Measurements from ENCODE around the gene HLTF.
"Not testable (repeated sequence)": the region's sequence is repeated elsewhere in the genome, so short reads cannot be mapped to it uniquely, and the experiment has no call there.

Gene HLTF

DNA sequence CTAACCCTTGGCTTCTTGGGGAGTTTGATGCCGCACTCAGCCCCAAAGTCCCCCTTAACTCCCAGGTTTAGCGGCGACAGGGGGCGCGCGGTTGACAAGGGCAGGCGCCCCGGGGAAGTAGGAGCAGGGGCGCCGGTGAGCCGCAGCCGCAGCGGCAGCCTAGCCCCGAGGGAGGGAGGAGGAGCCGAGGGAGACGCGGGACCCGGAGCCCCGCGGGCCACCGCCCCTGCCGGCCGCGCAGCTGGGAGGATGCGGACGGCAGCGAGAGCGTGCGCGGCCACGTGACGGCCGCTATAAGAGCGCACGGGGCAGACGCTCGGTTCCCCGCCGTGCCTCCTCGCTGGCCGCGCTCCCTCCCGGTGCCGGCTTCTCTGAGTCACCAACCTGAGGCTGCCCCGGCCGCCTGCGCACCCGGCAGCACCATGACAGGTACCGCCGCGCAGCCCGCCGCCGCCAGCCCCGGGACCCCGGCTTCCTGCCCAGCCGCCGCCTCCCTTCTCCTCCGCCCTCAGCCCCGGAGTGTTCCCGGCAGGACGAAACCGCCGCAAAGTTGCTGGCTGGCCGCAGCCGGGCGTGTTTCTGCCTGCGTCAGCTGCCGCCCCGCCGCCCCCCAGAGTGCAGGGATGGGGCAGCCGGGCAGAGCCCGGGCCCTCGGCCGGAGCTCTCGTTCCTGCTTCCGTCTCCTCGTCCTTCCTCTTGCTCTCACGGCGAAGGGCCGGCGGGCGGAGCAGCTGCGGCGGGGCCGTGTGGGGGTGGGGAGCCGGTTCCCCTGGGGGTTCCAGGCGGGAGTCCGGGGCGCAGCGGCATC lies 94.9 kb downstream of the HLTF start, which contains the start of gene GYG1:
TSS of gene GYG1 (plus strand) at position 322 of the 808 bp plus-strand sequence. CDS start at position 423, 101 bp downstream.
- no peaks in the 10 kb centered on the region; the same call in 1 of the 2 replicates for H3K4me1 ChIP-seq
- no peaks in the 10 kb centered on the region for H3K9me3 ChIP-seq
- no peaks in the 10 kb centered on the region for H3K36me3 ChIP-seq
- DNase-seq: peak; percentile 86
- TF ChIP-seq, protein P1, sequence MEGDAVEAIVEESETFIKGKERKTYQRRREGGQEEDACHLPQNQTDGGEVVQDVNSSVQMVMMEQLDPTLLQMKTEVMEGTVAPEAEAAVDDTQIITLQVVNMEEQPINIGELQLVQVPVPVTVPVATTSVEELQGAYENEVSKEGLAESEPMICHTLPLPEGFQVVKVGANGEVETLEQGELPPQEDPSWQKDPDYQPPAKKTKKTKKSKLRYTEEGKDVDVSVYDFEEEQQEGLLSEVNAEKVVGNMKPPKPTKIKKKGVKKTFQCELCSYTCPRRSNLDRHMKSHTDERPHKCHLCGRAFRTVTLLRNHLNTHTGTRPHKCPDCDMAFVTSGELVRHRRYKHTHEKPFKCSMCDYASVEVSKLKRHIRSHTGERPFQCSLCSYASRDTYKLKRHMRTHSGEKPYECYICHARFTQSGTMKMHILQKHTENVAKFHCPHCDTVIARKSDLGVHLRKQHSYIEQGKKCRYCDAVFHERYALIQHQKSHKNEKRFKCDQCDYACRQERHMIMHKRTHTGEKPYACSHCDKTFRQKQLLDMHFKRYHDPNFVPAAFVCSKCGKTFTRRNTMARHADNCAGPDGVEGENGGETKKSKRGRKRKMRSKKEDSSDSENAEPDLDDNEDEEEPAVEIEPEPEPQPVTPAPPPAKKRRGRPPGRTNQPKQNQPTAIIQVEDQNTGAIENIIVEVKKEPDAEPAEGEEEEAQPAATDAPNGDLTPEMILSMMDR (IDR thresholded peaks at IDR 0.05; ENCODE audit: low read depth, low read length): peak; percentile 33
- H3K4me3 ChIP-seq (ENCODE audit: low read depth, low read length): peak within 1 kb of the TSS; percentile 84
- H3K27me3 ChIP-seq: no peaks in the 10 kb centered on the region

DNA sequence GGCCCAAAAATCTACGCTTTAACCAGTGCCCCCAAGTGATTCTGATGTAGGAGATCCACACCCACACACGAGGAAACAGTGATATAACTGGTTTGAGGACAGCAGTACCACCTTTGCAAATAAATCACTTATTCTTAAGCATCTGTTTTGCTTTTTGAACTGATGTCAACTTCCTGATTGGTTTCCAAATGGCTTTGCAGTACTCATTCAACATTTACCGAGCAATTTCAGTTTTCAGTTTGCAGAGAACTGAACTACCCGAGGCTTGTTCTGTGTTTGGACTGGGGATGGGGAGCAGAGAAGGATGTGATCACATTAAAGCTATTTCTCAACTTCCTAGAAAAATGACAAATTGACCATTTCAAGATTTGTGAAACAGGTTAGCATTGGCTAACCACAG lies 96.1 kb downstream of the HLTF start:
- no peak for DNase-seq
- Histone ChIP-seq H3K4me1 (no peaks in the 10 kb centered on the region; the same call in 1 of the 2 replicates), H3K27me3 (no peaks in the 10 kb centered on the region), H3K4me3 (ENCODE audit: low read depth, low read length) (no peak overlapping the region), H3K9me3 (no peaks in the 10 kb centered on the region), H3K36me3 (no peaks in the 10 kb centered on the region)
- TF ChIP-seq, protein P1 (IDR thresholded peaks at IDR 0.05; ENCODE audit: low read depth, low read length): no peak

DNA sequence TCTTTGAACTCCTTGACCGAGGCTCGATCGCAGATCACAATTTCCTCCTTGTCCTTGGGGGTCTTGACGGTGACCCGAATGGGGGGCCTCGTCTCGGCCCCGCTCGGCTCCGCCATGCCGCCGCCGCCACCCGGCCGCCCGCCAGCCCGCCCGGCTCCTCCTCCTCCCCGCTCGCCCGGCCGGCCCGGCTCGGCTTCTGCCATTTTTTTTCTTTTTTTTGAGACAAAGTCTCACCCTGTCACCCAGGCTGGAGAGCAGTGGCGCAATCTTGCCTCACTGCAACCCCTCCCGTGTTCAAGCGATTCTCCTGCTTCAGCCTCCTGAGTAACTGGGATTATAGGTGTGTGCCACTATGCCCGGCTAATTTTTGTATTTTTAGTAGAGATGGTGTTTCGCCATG lies 98.8 kb downstream of the HLTF start:
- H3K4me3 ChIP-seq (ENCODE audit: low read depth, low read length); DNase-seq; H3K36me3 ChIP-seq; H3K4me1 ChIP-seq; H3K9me3 ChIP-seq; H3K27me3 ChIP-seq: not testable (repeated sequence)

DNA sequence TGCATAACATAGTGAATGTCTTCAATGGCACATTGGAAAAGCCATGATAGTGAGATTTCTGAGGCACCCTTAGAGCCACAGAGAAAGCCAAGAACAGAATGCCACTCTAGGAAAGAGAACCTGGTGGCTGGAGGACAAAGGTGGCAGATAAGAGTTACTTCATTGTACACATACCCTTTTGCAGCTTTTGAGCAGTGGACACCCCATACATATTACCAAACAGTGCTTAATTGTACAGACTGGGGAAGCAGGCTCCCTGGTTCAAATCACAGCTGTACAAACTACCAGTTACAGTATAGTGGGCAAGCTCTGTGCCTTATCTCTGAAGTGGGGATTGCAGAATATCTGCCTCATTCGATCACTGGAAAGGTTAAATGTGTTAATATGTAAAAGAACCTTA lies 105.1 kb downstream of the HLTF start:
- no peak for DNase-seq
- no peaks in the 10 kb centered on the region for H3K9me3 ChIP-seq
- H3K4me1 ChIP-seq: no peaks in the 10 kb centered on the region
- H3K27me3 ChIP-seq: no peaks in the 10 kb centered on the region
- H3K36me3 ChIP-seq: no peaks in the 10 kb centered on the region
- no peak overlapping the region for H3K4me3 ChIP-seq (ENCODE audit: low read depth, low read length)
- TF ChIP-seq, protein P1 (IDR thresholded peaks at IDR 0.05; ENCODE audit: low read depth, low read length): no peak

Measured in BE2C (cell line).